GM12801 (cell line): Measurements from ENCODE around the gene EIF2AK3.

ENCODE experiments used
- CTCF ChIP-seq: IDR thresholded peaks from one replicate; pipeline ENCODE4 v1.5.1; 2011; ENCODE audit warnings: control low read depth; ENCODE audit not compliant: insufficient read length; ENCODE audit errors: extremely low read depth

The EIF2AK3 gene

GRCh38 chr2:88627055-88627855 lies at the start of gene EIF2AK3:
EIF2AK3 (minus strand) TSS chr2:88627464; CDS start chr2:88627274, 190 bp downstream.
- TF ChIP-seq CTCF, result no peak

GRCh38 chr2:88673363-88673762 lies 46.1 kb upstream of the EIF2AK3 start:
- TF ChIP-seq CTCF, result no peak

GRCh38 chr2:88671786-88672427 lies 44.6 kb upstream of the EIF2AK3 start:
- TF ChIP-seq CTCF, result peak; percentile 45

GRCh38 chr2:88669482-88670214 lies 42.4 kb upstream of the EIF2AK3 start:
- no peak for TF ChIP-seq CTCF

GRCh38 chr2:88668862-88669261 lies 41.6 kb upstream of the EIF2AK3 start:
- TF ChIP-seq CTCF, result no peak

- no peak for TF ChIP-seq CTCF
Observed at GRCh38 chr2:88667219-88667618, 40.0 kb upstream of the EIF2AK3 start.

- no peak for TF ChIP-seq CTCF
Observed at GRCh38 chr2:88666576-88666975, 39.3 kb upstream of the EIF2AK3 start.
